Stimulated activated naive CD8-positive, alpha-beta T cell treated with anti-CD3 and anti-CD28 coated beads, Interleukin-15, Interleukin-2, amounts not matched to agents 100 ng/mL and 50 ng/mL, for 24 hours (primary cell): ENCODE results near the gene ANAPC2.

ENCODE experiments used
- H3K27ac Mint-ChIP-seq: one replicate; pipeline ENCODE4 v1.8.0; 2021; ENCODE audit warnings: mild to moderate bottlenecking, mixed read lengths
- H3K27me3 Mint-ChIP-seq: one replicate; pipeline ENCODE4 v1.8.0; 2021; ENCODE audit warnings: mixed read lengths
- H3K36me3 Mint-ChIP-seq: one replicate; pipeline ENCODE4 v1.8.0; 2021; ENCODE audit warnings: low read depth, mixed read lengths
- H3K4me1 Mint-ChIP-seq: one replicate; pipeline ENCODE4 v1.8.0; 2021; ENCODE audit warnings: low read depth, mixed read lengths
- H3K4me3 Mint-ChIP-seq: one replicate; pipeline ENCODE4 v1.8.0; 2021; ENCODE audit warnings: mild to moderate bottlenecking, mixed read lengths
- H3K9me3 Mint-ChIP-seq: one replicate; pipeline ENCODE4 v1.8.0; 2021; ENCODE audit warnings: mixed read lengths

ANAPC2 gene

GRCh38 chr9:137168904-137169856 lies 19.2 kb downstream of the ANAPC2 start:
- Mint-ChIP-seq H3K4me3 (no peak overlapping the region), H3K36me3 (no peaks in the 10 kb centered on the region), H3K9me3 (no peaks in the 10 kb centered on the region), H3K4me1 (peaks cover 4% of the 10 kb centered on the region), H3K27ac (no peak overlapping the region), H3K27me3 (peaks cover 15% of the 10 kb centered on the region)

DNA sequence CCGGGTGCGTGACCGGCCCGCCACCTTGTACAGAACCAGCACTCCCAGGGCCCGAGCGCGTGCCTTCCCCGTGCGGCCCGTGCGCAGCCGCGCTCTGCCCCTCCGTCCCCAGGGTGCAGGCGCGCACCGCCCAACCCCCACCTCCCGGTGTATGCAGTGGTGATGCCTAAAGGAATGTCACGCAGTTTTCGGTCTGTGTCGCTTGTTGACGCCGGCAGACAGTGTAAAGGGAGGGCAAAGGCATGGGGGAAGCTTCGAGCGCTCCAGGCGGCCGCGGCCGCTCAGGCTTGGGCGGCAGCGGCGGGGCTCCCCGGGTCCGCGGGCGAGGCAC lies 19.8 kb downstream of the ANAPC2 start:
- Mint-ChIP-seq H3K9me3 (no peaks in the 10 kb centered on the region), H3K27me3 (peaks cover 16% of the 10 kb centered on the region), H3K27ac (no peak overlapping the region), H3K36me3 (no peaks in the 10 kb centered on the region), H3K4me3 (peak overlapping the region; percentile 17), H3K4me1 (peaks cover 4% of the 10 kb centered on the region)

DNA sequence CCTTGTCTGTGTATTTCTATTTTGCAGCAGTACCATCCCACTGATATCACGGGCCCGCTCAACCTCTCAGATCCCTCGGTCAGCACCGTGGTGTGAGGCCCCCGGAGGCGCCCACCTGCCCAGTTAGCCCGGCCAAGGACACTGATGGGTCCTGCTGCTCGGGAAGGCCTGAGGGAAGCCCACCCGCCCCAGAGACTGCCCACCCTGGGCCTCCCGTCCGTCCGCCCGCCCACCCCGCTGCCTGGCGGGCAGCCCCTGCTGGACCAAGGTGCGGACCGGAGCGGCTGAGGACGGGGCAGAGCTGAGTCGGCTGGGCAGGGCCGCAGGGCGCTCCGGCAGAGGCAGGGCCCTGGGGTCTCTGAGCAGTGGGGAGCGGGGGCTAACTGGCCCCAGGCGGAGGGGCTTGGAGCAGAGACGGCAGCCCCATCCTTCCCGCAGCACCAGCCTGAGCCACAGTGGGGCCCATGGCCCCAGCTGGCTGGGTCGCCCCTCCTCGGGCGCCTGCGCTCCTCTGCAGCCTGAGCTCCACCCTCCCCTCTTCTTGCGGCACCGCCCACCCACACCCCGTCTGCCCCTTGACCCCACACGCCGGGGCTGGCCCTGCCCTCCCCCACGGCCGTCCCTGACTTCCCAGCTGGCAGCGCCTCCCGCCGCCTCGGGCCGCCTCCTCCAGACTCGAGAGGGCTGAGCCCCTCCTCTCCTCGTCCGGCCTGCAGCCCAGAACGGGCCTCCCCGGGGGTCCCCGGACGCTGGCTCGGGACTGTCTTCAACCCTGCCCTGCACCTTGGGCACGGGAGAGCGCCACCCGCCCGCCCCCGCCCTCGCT lies 20.4 kb downstream of the ANAPC2 start:
- Mint-ChIP-seq H3K4me3 (no peak overlapping the region), H3K27ac (no peak overlapping the region), H3K4me1 (peaks cover 4% of the 10 kb centered on the region), H3K36me3 (no peaks in the 10 kb centered on the region), H3K9me3 (no peaks in the 10 kb centered on the region), H3K27me3 (peaks cover 21% of the 10 kb centered on the region)

DNA sequence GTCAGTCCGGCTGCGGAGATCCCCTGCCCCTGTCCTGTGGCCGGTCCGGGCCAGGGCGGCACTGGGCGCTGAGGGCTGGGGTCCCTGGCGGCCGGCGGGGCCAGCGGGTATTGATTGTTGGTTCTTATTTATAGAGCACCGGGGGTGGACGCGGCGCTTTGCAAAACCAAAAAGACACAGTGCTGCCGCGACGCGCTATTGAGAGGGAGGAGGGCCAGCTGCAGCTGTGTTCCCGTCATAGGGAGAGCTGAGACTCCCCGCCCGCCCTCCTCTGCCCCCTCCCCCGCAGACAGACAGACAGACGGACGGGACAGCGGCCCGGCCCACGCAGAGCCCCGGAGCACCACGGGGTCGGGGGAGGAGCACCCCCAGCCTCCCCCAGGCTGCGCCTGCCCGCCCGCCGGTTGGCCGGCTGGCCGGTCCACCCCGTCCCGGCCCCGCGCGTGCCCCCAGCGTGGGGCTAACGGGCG lies 21.0 kb downstream of the ANAPC2 start:
- no peak overlapping the region for H3K4me3 Mint-ChIP-seq
- no peaks in the 10 kb centered on the region for H3K36me3 Mint-ChIP-seq
- H3K27ac Mint-ChIP-seq: no peak overlapping the region
- no peaks in the 10 kb centered on the region for H3K9me3 Mint-ChIP-seq
- H3K27me3 Mint-ChIP-seq: peaks cover 21% of the 10 kb centered on the region
- peaks cover 4% of the 10 kb centered on the region for H3K4me1 Mint-ChIP-seq

- Mint-ChIP-seq H3K4me1 (peaks cover 4% of the 10 kb centered on the region), H3K4me3 (no peak overlapping the region), H3K27ac (no peak overlapping the region), H3K9me3 (no peaks in the 10 kb centered on the region), H3K36me3 (no peaks in the 10 kb centered on the region), H3K27me3 (peaks cover 24% of the 10 kb centered on the region)
Measured at GRCh38 chr9:137166380-137167229, 21.8 kb downstream of the ANAPC2 start.

DNA sequence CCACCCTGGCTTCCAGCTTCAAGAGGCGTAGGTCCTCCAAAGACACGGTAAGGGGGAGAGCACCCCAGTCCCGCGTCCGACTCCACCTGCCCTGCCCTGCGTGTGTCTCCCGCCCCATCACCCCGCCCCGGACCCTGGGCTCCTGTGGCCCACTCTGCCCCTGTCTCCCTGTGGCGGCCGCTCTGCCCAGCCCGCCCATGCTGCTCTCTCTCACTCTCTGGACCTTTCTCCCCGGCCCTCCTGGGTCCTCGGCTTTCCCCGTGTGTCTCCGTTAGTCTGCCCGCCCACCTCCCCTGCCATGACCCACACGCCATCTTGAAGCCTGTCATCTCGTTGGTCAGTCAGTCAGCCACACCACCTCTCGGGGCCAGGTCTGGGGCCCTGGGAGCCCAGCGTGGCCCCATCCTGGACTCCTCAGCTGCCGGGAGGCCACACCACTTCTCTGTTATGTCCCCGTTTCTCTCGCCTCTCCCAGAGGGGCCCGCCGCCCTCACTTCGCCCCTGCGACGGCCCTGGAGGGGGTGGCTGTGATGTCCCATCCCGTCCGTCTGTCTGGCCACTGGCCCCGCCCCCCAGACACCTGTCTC lies 23.0 kb downstream of the ANAPC2 start:
- Mint-ChIP-seq H3K27ac (no peak overlapping the region), H3K27me3 (peaks cover 22% of the 10 kb centered on the region), H3K9me3 (no peaks in the 10 kb centered on the region), H3K4me1 (peaks cover 4% of the 10 kb centered on the region), H3K36me3 (no peaks in the 10 kb centered on the region), H3K4me3 (no peak overlapping the region)

- Mint-ChIP-seq H3K27me3 (peaks cover 23% of the 10 kb centered on the region), H3K4me3 (no peak overlapping the region), H3K27ac (no peak overlapping the region)
Measured at GRCh38 chr9:137164370-137165249, 23.8 kb downstream of the ANAPC2 start.

DNA sequence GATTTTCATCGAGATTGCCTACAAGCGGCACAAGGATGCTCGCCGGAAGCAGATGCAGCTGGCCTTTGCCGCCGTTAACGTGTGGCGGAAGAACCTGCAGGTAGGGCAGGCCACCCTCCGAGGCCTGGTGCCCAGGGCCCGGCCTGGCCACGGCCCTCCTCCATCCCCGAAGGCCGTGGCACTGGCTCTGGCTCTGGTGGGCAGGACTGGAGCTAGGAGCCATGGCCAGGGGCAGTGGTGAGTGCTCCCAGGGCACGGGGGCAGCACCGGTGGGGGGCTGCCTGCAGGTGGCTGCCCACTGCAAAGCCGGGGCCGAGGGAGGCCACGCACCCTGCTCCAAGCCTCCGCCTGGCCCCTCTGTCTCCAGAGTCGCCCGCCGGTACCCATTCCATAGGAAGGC lies 24.6 kb downstream of the ANAPC2 start:
- Mint-ChIP-seq H3K27ac (no peak overlapping the region), H3K4me1 (peaks cover 7% of the 10 kb centered on the region), H3K27me3 (peaks cover 29% of the 10 kb centered on the region)

More at GRCh38 chr9:137164370-137165249, 23.8 kb downstream of the ANAPC2 start:
- Mint-ChIP-seq H3K36me3 (no peaks in the 10 kb centered on the region), H3K4me1 (peaks cover 4% of the 10 kb centered on the region), H3K9me3 (no peaks in the 10 kb centered on the region)

GRCh38 chr9:137163365-137163715 lies 25.0 kb downstream of the ANAPC2 start:
- peaks cover 29% of the 10 kb centered on the region for H3K27me3 Mint-ChIP-seq

More for the DNA sequence above, 24.6 kb downstream of the ANAPC2 start:
- Mint-ChIP-seq H3K9me3 (no peaks in the 10 kb centered on the region), H3K36me3 (no peaks in the 10 kb centered on the region), H3K4me3 (no peak overlapping the region)

DNA sequence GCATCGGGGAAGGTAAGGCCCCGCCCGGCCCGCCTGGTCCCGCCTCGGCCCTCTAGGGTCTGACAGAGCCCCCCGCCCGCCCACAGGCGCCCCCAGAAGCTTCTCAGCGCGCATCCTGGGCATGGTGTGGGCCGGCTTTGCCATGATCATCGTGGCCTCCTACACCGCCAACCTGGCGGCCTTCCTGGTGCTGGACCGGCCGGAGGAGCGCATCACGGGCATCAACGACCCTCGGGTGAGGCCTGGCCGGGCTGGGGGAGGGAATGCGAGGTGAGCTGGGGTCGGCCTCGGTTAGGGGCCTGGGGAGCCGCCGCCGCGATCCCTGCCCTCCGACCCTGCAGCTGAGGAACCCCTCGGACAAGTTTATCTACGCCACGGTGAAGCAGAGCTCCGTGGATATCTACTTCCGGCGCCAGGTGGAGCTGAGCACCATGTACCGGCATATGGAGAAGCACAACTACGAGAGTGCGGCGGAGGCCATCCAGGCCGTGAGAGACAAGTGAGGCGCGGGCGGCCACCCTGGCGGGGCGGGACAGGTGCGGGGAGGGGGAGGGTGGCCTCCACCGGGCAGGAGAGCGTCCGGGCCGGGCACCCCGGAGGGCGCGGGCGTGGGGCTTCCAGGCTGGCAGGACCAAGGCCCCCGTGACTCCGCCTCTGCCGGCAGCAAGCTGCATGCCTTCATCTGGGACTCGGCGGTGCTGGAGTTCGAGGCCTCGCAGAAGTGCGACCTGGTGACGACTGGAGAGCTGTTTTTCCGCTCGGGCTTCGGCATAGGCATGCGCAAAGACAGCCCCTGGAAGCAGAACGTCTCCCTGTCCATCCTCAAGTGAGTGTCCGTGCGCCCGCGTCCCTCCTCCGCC lies 25.6 kb downstream of the ANAPC2 start:
- Mint-ChIP-seq H3K36me3 (no peaks in the 10 kb centered on the region), H3K27ac (no peak overlapping the region), H3K27me3 (peaks cover 35% of the 10 kb centered on the region), H3K9me3 (no peaks in the 10 kb centered on the region), H3K4me3 (no peak overlapping the region), H3K4me1 (peaks cover 6% of the 10 kb centered on the region)

More at GRCh38 chr9:137163365-137163715, 25.0 kb downstream of the ANAPC2 start:
- no peak overlapping the region for H3K27ac Mint-ChIP-seq
- H3K9me3 Mint-ChIP-seq: no peaks in the 10 kb centered on the region
- peaks cover 6% of the 10 kb centered on the region for H3K4me1 Mint-ChIP-seq
- no peaks in the 10 kb centered on the region for H3K36me3 Mint-ChIP-seq
- no peak overlapping the region for H3K4me3 Mint-ChIP-seq

GRCh38 chr9:137161558-137162486 lies 26.5 kb downstream of the ANAPC2 start:
- no peaks in the 10 kb centered on the region for H3K9me3 Mint-ChIP-seq
- H3K27me3 Mint-ChIP-seq: peaks cover 35% of the 10 kb centered on the region
- no peak overlapping the region for H3K4me3 Mint-ChIP-seq
- H3K4me1 Mint-ChIP-seq: peaks cover 12% of the 10 kb centered on the region
- no peaks in the 10 kb centered on the region for H3K36me3 Mint-ChIP-seq
- H3K27ac Mint-ChIP-seq: no peak overlapping the region
